Measurements from ENCODE around the gene PCDHA12.
"Not testable (repeated sequence)": the region's sequence is repeated elsewhere in the genome, so short reads cannot be mapped to it uniquely, and the experiment has no call there.

Gene PCDHA12

GRCh38 chr5:140857177-140857986 is 17.7 kb upstream of the PCDHA12 start:
- no peak for DNase-seq

DNA sequence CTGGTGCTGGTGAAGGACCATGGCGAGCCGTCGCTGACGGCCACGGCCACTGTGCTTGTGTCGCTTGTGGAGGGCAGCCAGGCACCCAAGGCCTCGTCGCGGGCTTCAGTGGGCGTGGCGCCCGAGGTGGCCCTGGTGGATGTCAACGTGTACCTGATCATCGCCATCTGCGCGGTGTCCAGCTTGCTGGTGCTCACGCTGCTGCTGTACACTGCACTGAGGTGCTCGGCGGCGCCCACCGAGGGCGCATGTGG is 17.2 kb upstream of the PCDHA12 start:
- no peak for DNase-seq

DNA sequence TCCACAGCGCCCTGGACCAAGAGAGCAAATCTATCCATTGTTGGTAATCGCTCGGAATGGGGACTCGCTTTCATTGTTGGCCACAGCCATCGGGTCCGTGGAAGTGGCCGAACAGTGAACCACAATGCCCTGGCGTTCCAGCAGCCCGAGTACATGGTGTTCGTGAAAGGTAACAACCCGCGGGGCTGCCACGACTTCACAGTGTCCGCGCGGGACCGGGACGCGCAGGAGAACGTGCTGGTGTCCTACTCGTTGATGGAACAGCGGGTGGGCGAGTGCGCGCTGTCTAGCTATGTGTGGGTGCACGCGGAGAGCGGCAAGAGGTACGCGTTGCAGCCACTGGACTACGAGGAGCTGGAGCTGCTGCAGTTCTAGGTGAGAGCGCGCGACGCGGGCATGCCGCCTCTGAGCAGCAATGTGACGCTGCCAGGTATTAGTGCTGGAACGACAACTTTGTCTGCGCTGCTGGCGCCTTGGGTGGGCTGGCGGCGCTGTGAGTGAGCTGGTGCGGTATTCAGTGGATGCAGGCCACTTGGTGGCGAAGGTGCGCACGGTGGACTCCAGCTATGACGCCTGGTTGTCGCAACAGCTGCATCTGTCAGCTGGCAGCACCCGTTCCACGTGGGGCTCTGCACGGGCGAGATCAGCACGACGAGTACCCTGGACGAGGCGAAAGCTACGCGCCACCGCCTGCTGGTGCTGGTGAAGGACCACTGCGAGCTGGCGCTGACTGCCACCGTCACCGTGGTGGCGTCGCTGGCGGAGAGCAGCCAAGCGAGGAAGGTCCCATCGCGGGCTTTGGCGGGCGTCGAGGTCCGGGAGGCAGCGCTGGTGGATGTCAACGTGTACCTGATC is 12.4 kb upstream of the PCDHA12 start:
- no peak for DNase-seq

GRCh38 chr5:140868721-140869554 is 6.2 kb upstream of the PCDHA12 start, which contains the start of gene PCDHA11:
PCDHA11 (plus strand) TSS chr5:140868957; CDS start chr5:140869104, 147 bp downstream.
- no peak for DNase-seq

DNA sequence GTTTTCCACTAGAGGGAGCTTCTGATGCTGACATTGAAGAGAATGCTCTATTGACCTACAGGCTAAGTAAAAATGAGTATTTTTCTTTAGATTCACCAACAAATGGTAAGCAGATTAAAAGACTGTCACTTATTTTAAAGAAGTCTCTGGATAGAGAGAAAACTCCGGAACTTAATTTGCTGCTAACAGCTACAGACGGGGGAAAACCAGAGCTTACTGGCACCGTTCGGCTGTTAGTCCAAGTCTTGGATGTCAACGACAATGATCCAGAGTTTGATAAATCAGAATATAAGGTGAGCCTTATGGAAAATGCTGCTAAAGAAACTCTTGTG is 5.6 kb upstream of the PCDHA12 start:
- no peak for DNase-seq

DNA sequence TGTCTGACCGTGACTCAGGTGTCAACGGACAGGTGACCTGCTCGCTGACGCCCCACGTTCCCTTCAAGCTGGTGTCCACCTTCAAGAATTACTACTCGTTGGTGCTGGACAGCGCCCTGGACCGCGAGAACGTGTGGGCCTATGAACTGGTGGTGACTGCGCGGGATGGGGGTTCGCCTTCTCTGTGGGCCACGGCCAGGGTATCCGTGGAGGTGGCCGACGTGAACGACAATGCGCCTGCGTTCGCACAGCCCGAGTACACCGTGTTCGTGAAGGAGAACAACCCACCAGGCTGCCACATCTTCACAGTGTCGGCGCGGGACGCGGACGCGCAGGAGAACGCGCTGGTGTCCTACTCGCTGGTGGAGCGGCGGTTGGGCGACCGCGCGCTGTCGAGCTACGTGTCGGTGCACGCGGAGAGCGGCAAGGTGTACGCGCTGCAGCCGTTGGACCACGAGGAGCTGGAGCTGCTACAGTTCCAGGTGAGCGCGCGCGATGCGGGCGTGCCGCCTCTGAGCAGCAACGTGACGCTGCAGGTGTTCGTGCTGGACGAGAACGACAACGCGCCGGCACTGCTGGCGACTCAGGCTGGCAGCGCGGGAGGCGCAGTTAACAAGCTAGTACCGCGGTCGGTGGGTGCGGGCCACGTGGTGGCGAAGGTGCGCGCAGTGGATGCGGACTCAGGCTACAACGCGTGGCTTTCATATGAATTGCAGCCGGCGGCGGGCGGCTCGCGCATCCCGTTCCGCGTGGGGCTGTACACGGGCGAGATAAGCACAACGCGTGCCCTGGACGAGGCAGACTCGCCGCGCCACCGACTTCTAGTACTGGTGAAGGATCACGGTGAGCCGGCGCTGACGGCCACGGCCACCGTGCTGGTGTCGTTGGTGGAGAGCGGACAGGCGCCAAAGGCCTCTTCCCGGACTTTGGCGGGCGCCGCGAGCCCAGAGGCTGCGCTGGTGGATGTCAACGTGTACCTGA is 4.6 kb upstream of the PCDHA12 start:
- no peak for DNase-seq

DNA sequence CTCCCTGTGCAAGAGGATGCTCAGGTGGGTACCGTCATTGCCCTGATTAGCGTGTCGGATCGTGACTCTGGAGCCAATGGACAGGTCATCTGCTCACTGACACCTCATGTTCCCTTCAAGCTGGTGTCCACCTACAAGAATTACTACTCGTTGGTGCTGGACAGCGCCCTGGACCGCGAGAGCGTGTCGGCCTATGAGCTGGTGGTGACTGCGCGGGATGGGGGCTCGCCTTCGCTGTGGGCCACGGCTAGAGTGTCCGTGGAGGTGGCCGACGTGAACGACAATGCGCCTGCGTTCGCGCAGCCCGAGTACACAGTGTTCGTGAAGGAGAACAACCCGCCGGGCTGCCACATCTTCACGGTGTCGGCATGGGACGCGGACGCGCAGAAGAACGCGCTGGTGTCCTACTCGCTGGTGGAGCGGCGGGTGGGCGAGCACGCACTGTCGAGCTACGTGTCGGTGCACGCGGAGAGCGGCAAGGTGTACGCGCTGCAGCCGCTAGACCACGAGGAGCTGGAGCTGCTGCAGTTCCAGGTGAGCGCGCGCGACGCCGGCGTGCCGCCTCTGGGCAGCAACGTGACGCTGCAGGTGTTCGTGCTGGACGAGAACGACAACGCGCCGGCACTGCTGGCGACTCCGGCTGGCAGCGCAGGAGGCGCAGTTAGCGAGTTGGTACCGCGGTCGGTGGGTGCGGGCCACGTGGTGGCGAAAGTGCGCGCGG is 1.6 kb downstream of the PCDHA12 start:
- not testable (repeated sequence) for DNase-seq

GRCh38 chr5:140877262-140877581 is 2.1 kb downstream of the PCDHA12 start:
- no peak for DNase-seq

GRCh38 chr5:140881889-140882590 is 6.9 kb downstream of the PCDHA12 start, which contains the start of gene PCDHA13:
PCDHA13 (plus strand) TSS chr5:140882124; CDS start chr5:140882269, 145 bp downstream.
- DNase-seq = no peak

DNA sequence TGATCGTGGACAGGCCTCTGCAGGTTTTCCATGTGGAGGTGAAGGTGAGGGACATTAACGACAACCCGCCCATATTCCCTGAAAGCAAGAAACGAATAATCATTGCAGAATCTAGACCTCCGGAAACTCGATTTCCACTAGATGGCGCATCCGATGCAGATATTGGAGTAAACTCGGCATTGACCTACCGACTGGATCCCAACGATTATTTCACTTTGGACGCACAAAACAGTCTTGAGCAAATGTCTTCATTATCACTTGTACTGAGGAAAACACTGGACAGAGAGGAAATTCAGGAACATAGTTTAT is 7.4 kb downstream of the PCDHA12 start:
- no peak for DNase-seq

- DNase-seq = no peak
Measured at GRCh38 chr5:140883373-140883772, 8.3 kb downstream of the PCDHA12 start.

- no peak for DNase-seq
Measured at GRCh38 chr5:140883927-140884697, 9.0 kb downstream of the PCDHA12 start.

- no peak for DNase-seq
Measured at GRCh38 chr5:140916325-140916724, 41.2 kb downstream of the PCDHA12 start.

DNA sequence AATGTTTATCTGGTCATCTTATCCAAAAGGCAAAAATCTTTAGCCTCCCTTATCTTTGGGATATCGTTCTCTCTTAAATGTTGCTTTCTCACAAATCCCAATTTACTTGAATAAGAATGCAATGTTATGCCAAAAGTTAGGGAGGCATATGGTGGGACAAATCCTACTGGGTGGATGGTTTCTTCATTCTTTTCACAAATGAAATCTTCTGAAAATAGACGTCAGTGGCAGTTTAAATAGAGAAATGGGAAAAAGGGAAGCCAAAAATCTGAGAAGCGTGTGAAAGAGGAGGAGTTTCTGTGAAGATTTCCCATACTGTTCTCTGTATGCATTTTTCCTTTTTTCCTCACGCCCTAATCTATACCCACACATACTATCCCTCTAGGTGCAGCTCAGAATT is 48.5 kb downstream of the PCDHA12 start:
- no peak for DNase-seq

GRCh38 chr5:140925806-140926442 is 50.8 kb downstream of the PCDHA12 start, which contains the start of gene PCDHAC1:
PCDHAC1 (plus strand) TSS chr5:140926299; CDS start chr5:140926893, 594 bp downstream.
- DNase-seq = no peak

GRCh38 chr5:140926443-140927227 is 51.5 kb downstream of the PCDHA12 start:
- peak; percentile 14 for DNase-seq

DNA sequence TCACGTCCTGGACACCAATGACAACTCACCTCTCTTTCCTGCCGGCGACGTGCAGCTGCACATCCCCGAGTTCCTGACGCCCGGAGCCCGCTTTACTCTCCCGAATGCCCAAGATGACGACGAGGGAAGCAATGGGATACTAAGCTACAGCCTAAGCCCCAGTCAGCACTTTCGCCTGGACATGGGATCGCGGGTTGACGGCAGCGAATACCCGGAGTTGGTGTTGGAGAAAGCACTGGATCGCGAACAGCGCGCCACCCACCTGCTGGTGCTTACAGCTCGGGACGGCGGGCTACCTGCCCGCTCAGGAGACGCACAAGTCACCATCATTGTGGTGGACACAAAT is 52.1 kb downstream of the PCDHA12 start:
- DNase-seq = no peak

Data from NCI-H446 treated with DMSO at 0.1 percent for 48 hours (cell line).